Measurements from ENCODE around the gene PITX1.

- no peak for TF ChIP-seq POLR2A (IDR thresholded peaks at IDR 0.05)
- TF ChIP-seq, protein P1, sequence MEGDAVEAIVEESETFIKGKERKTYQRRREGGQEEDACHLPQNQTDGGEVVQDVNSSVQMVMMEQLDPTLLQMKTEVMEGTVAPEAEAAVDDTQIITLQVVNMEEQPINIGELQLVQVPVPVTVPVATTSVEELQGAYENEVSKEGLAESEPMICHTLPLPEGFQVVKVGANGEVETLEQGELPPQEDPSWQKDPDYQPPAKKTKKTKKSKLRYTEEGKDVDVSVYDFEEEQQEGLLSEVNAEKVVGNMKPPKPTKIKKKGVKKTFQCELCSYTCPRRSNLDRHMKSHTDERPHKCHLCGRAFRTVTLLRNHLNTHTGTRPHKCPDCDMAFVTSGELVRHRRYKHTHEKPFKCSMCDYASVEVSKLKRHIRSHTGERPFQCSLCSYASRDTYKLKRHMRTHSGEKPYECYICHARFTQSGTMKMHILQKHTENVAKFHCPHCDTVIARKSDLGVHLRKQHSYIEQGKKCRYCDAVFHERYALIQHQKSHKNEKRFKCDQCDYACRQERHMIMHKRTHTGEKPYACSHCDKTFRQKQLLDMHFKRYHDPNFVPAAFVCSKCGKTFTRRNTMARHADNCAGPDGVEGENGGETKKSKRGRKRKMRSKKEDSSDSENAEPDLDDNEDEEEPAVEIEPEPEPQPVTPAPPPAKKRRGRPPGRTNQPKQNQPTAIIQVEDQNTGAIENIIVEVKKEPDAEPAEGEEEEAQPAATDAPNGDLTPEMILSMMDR (IDR thresholded peaks at IDR 0.05): no peak
Measured at GRCh38 chr5:135069016-135069770, 35.2 kb upstream of the PITX1 start.
